MV-4-11 (cell line): ENCODE data around the gene RNF43.

Source experiments
- DNase-seq: peaks from one replicate; lab custom pipeline; 2025; lab: John Stamatoyannopoulos, UW

The RNF43 gene

DNA sequence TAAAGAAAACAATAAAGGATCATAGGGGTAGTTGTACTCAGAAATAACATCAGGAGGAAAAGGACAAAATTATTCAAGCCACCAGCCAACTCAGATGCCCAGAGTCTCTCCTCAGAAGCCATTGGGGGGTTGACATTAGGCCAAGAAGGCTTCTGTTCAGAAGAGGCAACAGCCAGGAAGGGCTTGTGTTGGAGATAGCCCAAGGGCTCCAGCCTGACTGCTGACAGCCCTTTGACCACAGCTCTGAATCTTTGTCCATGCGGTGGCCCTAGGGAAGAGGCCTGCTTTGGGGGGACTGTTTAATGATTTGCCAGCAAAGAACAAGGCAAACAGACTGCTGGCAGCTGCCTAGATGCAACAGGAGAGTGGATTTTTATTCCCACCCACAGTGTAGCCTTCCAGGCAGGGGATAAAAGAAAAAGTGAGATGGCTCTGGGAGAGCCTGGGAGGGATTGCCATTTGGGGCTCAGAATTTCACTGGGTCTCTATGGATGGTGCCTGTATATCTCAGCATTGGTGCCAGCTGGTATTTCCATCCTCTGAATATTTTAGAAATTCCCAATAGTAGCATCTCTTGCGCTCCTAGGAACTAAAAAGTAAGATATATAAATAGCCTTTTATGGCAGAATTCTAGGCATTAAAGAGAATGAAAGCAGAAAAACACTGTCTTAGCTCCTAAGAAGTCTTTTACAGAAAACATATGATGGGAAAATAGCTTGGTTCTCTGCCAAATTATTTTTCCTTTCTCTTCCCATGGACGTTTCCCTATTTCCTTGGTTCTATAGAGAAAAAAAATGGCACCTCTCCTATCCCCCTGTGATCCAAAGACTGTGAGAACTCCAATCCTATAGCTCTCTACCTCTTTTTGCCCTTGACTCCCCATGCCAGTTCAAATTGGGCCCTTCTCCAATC lies 36.0 kb downstream of the RNF43 start:
- no peak for DNase-seq

DNA sequence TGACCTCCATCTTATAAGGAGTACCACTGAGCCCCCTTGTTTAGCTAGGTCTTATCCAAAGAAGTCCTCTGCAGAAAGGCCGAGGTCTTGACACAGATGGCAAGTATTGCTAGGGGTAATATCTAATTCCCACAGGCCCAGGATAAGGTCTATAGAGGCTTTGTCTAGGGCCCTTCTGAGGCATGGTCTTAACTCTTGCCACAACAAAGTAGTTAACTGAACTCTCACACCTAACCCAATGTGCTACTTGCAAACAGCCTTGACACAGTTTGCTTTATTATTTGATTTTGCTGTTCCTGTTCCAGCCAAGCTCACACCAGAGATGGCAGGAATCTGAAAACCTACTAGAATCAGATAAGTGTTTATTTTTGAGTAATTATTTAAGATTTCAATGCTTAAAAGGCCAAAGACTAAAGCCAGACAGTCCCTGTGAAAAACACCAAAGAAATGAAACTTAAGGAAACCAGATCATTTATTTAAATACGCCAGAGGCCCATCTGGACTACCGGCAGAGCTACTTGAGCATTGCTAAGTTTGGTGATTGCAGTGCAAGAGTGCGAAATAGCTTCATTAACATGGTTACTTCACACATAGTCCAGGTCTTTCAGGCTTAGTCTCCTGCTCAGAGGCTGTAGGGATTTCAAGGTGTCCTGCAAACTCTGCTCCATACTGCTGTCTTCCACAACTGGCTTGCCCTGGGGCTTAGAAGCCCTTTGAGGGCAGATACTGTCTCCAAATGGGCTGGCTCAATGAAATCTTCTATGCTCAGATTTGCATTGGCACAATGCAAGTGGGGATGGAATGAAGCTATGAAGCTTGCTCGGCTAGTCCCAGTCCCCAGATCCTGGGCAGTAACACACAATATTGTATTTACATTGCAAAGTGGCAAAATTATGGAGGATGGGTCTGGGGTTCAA lies 36.9 kb downstream of the RNF43 start:
- DNase-seq, result no peak

DNA sequence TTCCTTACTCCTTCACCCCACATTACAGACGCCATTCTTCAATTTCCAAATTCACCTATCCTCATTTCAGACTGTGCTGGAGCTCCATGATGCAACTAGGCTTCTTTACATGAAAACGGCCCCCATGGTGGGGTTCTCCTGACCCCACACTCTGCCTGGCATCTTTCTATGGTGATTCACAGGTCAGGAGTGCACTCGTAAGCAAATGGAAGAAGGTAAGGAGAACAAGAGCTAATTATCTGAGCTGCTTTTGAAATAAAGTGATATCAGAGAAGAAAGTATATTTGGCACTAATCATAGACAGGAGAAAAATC lies 37.9 kb downstream of the RNF43 start:
- DNase-seq, result no peak

DNA sequence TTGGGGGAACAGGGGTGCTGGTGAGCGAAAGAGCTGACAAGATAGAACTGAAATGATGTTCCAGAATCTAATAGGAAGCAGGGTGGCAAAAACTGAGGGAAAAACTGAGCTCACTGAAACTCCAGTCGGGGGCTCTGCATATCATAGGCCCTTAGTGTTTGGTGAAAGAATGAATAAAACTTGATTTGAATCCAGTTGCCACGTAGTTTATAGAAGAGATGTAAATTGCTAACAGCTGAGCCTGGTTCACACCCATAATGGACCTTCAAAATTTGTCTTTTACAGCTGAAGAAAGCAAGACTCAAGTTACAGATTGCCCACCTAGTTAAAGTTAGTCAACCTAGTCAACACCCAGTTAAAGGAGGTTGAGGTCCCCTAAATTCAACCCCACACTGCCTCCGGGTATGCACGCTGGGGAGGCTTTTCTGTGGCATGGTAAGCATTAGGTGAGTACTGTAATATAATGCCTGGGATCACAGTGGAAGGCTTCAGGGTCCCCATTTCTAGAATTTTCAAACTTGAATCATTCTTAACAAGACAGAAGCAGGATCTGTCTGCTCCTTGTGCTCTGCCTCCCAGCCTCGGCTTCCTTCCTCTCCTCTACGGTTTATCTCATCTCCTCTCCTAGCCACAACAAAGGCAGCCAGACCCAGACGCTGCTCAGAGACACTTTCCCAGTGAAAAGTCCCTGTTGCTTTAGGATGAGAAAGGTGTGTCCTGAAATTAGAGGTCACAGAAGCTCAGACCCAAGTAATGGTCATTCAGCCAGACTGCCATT lies 38.4 kb downstream of the RNF43 start:
- no peak for DNase-seq

DNA sequence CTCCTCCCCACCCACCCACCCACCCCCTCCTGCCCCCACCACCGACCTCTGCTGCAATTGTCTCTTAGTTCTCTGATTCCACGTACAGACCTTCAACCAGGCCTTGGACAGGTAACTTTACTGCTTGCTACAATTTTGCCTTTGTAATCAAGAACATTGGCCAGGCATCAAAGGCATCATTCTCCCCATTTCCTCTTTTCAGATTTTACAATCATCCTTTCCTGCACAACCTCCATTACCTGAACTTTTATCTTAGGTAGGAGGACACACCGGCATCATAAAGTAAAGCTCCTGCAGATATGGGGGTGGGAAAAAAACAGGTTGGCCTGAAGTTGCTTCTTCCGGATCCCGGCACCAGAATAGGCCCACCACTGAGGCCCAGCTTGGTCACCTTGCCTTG lies 39.7 kb downstream of the RNF43 start:
- DNase-seq, result no peak

DNA sequence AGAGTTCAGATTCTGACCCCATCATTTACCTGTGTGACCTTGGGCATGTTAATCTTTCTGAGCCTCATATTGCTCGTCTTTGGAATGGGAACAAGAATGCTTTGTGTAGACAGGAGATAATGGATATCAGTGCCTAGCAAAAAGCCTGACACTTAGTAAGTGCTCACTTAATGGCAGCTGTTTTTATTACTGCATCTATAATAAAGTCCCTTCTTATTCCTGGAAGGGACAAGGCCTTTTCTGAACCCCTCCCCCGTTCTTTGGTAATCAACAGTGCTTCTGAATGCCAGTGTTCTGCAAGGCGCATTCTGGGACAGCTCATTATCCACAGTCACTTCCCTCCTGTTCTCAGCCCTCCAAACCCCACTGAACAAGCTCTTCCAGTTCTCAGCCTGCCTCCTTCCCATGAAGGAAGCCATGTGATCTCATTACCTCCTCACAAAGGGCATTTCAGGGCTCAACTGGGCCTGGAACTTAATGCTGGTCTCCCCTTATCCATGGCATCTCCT lies 40.2 kb downstream of the RNF43 start:
- no peak for DNase-seq

DNA sequence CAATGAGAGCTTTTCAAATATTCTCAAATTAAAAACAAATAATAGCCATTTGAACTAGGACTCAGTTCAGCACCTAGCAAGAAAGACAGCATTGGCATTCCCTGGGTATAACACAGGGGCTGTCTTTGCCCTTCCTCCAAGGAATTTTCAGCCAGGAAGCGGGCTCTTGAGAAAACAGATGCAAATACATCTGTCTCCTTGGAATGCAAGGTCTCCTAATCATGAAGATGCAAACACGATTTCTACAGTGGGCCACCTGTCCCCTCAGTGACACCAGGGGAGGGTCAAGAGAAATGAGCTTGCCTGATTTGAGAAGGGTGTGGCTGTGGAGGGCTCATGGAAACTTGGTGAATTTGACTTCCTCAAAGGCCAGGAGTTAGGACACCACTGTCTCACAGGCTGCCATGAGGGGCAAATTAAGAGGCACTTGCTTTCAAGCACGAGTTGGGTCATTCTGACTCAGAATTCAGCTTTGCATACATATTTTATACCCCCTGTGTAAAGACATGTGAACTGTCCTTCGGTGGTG lies 40.8 kb downstream of the RNF43 start:
- peak; percentile 39 for DNase-seq

DNA sequence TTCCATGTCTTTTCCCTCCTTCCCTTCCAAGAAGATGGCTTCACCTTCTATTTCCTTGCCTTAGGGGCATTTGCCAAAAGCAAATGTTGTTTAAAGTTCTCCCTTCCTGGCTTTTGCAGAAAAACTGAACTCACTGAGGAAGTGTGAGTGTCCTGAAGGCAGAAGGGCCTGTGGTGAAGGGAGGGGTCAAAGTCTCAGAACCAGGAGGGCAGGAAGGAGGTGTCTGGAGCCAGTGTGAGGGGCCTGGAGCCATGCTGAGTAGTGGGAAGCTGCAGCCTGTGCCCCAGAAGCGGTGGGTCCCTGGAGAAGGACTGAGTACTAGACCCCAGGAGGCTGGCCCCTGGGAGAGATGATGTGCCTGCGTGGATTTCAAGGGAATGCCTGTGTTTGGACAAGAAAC lies 41.5 kb downstream of the RNF43 start:
- no peak for DNase-seq

DNA sequence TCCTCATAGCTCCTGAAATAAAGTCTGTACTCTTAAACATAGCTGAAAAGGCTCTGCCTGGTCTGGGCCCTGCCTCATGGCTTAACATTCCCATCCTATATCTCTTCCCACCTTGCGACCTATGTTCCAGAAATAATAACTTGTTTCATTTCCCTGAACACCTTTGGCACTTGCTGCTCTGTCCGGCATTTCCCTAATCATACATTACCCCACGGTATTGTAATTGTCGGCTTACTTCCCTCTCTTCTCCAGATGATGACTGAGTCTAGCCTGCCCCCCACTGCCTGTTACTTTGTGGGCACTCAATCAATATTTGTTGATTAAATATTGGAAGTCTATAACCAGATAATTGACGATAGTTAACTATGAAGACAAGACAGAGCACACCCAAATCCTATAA lies 42.1 kb downstream of the RNF43 start:
- no peak for DNase-seq

DNA sequence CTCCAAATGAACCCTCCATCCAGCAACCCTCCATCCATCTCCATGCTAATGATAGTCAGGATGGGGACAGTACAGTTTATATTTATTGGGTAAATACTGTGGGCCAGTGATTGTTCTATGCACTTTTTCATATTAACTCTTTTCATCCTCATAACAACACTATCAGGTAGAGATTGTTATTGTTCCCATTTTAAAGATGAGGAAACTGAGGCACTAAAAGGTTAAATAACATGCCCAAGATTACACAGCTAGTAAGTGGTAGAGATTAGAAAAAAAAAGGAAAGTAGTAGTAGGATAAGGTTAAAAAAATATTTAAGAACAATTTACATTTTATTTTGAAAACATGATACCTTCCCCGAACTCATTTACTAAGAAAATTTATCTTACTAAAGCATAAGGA lies 43.4 kb downstream of the RNF43 start:
- DNase-seq, result no peak

DNA sequence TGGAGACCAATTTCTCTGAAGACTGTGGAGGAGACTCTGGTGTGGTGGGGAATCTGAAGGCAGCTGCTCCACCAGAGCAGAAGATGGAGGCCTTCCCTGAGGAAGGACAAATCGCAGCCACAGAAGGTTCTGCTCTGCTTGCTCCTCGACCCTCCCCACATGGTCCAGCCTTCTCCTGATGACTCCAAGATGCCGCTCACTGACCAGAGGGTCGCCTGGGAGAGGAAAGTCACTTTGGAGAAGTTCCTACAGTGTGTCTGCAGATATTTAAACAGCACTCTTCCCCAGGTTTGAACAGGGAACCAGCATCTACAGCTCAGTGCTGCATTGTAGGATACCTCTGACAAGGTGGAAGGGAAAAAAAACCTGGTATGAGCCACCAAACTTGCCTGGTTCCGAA lies 44.3 kb downstream of the RNF43 start:
- no peak for DNase-seq

DNA sequence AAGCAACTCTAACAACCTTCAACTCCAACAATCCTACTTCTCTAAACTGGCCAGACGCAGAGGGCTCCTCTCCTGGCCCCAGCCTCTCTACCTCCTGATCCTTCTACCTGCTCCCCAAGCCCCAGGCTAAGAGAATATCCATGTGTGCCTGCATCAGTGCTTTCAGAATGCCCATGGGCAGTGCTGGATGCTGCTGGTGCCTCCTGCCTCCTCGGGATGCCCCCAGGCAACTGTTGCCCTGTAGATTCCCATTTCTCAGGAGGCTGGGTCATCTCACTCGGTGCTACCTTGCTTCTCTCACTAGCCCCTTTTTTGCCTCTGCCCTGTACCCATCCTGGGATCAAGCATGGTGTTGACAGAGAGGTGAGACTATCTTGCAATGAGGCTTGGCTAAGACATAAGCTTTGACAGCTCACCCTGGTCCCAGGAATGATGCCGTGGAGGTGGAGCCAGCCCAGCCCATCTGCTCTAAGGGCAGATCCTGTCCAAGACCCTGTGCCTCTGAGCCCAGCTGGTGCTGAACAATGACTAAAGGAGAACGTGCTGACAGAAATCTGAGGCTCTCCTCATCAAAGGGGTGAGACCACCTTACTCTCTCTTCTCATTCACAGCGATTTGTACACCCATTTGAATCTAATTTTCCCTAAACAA lies 45.9 kb downstream of the RNF43 start:
- DNase-seq, result no peak

DNA sequence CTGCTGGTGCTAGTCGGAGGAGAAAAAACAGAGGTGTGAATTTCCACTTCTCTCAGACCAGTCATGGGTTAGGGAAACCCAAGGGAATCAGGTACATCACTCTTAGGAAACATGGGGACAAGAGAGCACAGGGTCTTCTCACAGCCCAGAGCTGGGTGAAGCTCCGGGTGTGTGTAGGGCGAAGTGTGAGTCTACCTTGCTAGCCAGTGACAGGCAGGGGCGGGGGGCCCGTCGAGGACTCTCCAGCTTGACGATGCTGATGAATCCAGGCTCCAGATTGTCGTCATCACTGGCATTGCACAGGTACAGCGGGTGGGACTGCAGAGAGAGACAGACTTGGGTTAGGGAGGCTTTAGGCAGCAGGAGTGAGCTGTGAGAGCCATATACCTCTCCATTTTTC lies 46.6 kb downstream of the RNF43 start:
- DNase-seq, result no peak

DNA sequence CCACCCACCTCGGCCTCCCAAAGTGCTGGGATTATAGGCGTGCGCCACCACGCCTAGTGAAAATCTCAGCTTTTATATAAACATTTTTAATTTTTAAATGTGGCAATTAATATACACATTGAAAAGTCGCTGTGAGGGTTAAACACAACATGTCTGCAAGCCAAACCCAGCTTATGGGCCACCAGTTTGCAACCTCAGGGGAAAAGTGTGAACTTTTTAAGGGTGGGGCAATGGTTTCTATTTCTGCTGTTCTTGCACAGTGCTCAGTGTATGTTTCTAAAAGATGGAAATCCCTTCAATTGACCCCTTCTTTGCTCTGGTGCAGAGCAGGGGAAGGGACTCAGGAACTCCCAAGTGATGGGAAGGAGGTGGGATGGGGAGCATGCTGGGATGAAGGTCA lies 47.0 kb downstream of the RNF43 start:
- no peak for DNase-seq

DNA sequence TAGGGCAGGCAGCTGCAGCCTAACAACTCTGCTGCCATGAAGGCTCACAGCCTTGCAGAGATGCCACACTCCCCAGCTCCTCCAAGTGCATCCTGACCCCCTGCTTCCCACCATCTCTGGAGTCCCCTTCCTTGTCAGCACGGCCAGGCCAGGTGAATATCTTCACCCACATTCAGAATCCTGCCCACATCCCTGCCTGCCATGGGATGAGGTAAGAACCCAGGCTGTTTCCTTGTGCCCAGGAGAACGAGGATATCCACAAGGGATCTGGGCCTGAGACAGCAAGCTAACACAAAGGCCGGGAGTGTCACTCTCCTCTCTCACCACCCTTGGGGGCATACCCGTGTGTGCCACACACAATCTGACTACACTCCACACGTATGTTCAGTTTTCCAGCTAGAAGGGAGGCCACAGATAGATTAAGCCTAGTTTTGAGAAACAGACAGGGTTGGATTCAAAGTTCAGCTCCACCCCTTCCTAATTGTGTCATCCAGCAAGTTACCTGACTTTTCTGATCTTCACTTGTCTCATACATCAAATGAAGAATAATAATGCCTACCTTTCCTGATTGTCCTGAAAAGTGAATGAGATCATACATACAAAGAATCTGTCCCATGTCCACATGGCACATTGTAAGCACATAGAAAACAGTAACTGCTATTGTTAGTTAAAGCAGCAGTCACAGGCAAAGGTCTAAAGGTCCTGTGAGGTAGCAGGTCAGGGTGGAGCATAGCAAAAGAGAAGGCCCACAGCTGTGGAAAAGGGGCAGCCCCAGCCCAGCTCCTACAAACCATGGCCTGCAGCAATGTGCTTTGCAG lies 47.9 kb downstream of the RNF43 start:
- no peak for DNase-seq

DNA sequence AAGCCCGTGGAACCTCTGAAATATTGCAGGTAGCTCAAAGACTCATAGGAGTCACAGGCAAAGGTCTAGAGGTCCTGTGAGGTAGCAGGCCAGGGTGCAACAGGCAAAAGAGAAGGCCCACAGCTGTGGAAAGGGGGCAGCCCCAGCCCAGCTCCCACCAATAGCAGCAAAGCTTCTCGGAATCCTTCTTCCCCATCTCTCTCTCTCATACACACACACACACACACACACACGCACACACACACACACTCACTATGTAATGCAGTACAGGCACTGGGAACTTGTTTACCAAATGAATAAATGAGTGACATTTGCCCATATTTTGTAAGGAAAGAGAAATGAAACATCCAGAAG lies 48.5 kb downstream of the RNF43 start:
- DNase-seq, result peak; percentile 12
